HEK293T (cell line): Measurements from ENCODE around the gene HOXA13.

ENCODE experiments used
- ARNT ChIP-seq: fragments of 450-650 bp; IDR thresholded peaks from 2 replicates; pipeline ENCODE4 v1.6.1; 2017; ENCODE audit warnings: mild to moderate bottlenecking
- BHLHE40 ChIP-seq: fragments of 450-650 bp; IDR thresholded peaks from 2 replicates; pipeline ENCODE4 v1.6.1; 2016; ENCODE audit warnings: mild to moderate bottlenecking, moderate library complexity, borderline replicate concordance
- ELF4 ChIP-seq: fragments of 450-650 bp; IDR thresholded peaks from 2 replicates; pipeline ENCODE4 v1.6.1; 2017; ENCODE audit warnings: antibody characterized with exemption
- FOXK2 ChIP-seq: fragments of 450-650 bp; IDR thresholded peaks from 2 replicates; pipeline ENCODE4 v1.6.1; 2016; ENCODE audit warnings: mild to moderate bottlenecking
- FOXM1 ChIP-seq: fragments of 450-650 bp; IDR thresholded peaks from 2 replicates; pipeline ENCODE4 v1.6.1; 2017; ENCODE audit warnings: mild to moderate bottlenecking, borderline replicate concordance
- HDGF ChIP-seq: fragments of 450-650 bp; IDR thresholded peaks from 2 replicates; pipeline ENCODE4 v1.6.1; 2017; ENCODE audit warnings: antibody characterized with exemption, borderline replicate concordance
- NFRKB ChIP-seq: fragments of 450-650 bp; IDR thresholded peaks from 2 replicates; pipeline ENCODE4 v1.6.1; 2016; ENCODE audit warnings: mild to moderate bottlenecking, moderate library complexity
- PKNOX1 ChIP-seq: fragments of 450-650 bp; IDR thresholded peaks from 2 replicates; pipeline ENCODE4 v1.6.1; 2016
- SP1 ChIP-seq: fragments of 450-650 bp; IDR thresholded peaks from 2 replicates; pipeline ENCODE4 v1.6.1; 2017
- SUZ12 ChIP-seq: fragments of 450-650 bp; IDR thresholded peaks from 2 replicates; pipeline ENCODE4 v1.6.1; 2016; ENCODE audit warnings: mild to moderate bottlenecking
- TARDBP ChIP-seq: fragments of 450-650 bp; IDR thresholded peaks from 2 replicates; pipeline ENCODE4 v1.6.1; 2016
- ZNF384 ChIP-seq: fragments of 450-650 bp; IDR thresholded peaks from 2 replicates; pipeline ENCODE4 v1.6.1; 2016

- TF ChIP-seq ZNF384 (no peak), PKNOX1 (no peak), SUZ12 (no peak), FOXK2 (no peak), TARDBP (no peak), BHLHE40 (no peak), NFRKB (no peak), ELF4 (no peak), SP1 (no peak), HDGF (no peak), FOXM1 (no peak), ARNT (no peak)
Observed at GRCh38 chr7:27248911-27249723, 49.2 kb upstream of the HOXA13 start.
